GM19467 (cell line): ENCODE results near the gene KY.

Experiments
- ATAC-seq: cut with Tn5 transposase; IDR thresholded peaks from one replicate; pipeline ENCODE4 v1.9.1; 2021; ENCODE audit warnings: mild to moderate bottlenecking, moderate library complexity; ENCODE audit not compliant: unreplicated experiment

Gene KY

GRCh38 chr3:134620476-134621115, 30.2 kb downstream of the KY start:
- ATAC-seq = no peak

GRCh38 chr3:134619884-134620445, 30.9 kb downstream of the KY start:
- ATAC-seq = no peak

GRCh38 chr3:134619301-134619615, 31.6 kb downstream of the KY start:
- no peak for ATAC-seq

GRCh38 chr3:134618478-134619300, 32.1 kb downstream of the KY start:
- ATAC-seq = no peak

GRCh38 chr3:134617608-134618477, 33.0 kb downstream of the KY start:
- ATAC-seq = no peak

GRCh38 chr3:134615743-134616142, 35.1 kb downstream of the KY start:
- ATAC-seq = no peak

GRCh38 chr3:134614955-134615354, 35.9 kb downstream of the KY start:
- no peak for ATAC-seq

GRCh38 chr3:134613006-134613520, 37.8 kb downstream of the KY start:
- ATAC-seq = no peak

GRCh38 chr3:134611516-134611915, 39.3 kb downstream of the KY start:
- no peak for ATAC-seq

- no peak for ATAC-seq
Measured at GRCh38 chr3:134610432-134611385, 40.1 kb downstream of the KY start.

GRCh38 chr3:134609821-134610431, 40.9 kb downstream of the KY start:
- no peak for ATAC-seq

- ATAC-seq = no peak
Measured at GRCh38 chr3:134608771-134609435, 41.9 kb downstream of the KY start.

- ATAC-seq = no peak
Measured at GRCh38 chr3:134608023-134608770, 42.6 kb downstream of the KY start.

- no peak for ATAC-seq
Measured at GRCh38 chr3:134607054-134608022, 43.5 kb downstream of the KY start.

- no peak for ATAC-seq
Measured at GRCh38 chr3:134606033-134607025, 44.5 kb downstream of the KY start.

- ATAC-seq = no peak
Measured at GRCh38 chr3:134605556-134605955, 45.3 kb downstream of the KY start.
